ENCODE measurements around the gene CHAMP1.
A peak's percentile ranks its signal among the peaks of the same experiment; 100 is the strongest.

CHAMP1 gene

DNA sequence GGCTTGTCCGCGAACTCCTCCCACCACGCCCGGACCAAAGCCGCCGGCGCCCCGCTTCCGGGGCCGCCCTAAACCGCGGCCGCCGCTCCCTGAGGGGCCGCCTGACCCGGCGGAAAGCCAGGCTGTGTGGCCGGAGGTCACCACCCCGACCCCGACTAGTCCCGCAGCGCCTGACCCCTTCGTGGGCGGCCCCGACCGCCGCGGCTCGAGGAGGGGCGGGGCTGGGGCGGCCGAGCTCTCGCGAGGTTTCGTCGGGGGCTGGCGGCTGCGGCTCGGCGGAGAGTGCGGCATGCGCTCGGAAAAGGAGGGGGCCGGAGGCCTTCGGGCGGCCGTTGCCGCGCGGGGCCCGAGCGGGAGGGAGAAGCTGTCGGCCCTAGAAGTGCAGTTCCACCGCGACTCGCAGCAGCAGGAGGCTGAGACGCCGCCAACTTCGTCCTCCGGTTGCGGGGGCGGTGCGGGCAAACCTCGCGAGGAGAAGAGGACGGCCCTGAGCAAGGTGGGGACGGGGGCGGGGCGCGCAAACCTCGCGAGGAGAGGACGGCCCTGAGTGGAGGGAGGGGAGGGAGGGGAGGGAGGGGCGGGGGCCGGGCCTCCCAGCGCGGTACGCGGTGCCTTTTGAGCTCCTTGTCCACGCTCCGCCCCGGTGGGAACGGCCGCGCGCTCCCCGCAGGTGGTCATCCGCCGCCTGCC lies 32.8 kb upstream of the CHAMP1 start, which contains the start of gene UPF3A:
Gene UPF3A (plus strand): TSS at position 251 of the 690 bp plus-strand sequence. CDS start 39 bp downstream, at position 290.
- no peaks in the 10 kb centered on the region for H3K27me3 ChIP-seq (ENCODE audit: control insufficient read depth, insufficient read depth, low read length)
- H3K4me3 ChIP-seq (ENCODE audit: low read depth, low read length): peak within 1 kb of the TSS; percentile 91
- peak within 1 kb of the TSS; percentile 72 for H3K9ac ChIP-seq
- peak within 1 kb of the TSS; percentile 84 for H3K4me2 ChIP-seq (ENCODE audit: low read length)
- H3K4me1 ChIP-seq: peaks cover 3% of the 10 kb centered on the region
- peak within 1 kb of the TSS; percentile 96 for H3K27ac ChIP-seq
- no peaks in the 10 kb centered on the region for H3K9me3 ChIP-seq (ENCODE audit: control insufficient read depth, low read length)
- H2AFZ ChIP-seq: peak within 1 kb of the TSS; percentile 94
- TF ChIP-seq, protein P1, sequence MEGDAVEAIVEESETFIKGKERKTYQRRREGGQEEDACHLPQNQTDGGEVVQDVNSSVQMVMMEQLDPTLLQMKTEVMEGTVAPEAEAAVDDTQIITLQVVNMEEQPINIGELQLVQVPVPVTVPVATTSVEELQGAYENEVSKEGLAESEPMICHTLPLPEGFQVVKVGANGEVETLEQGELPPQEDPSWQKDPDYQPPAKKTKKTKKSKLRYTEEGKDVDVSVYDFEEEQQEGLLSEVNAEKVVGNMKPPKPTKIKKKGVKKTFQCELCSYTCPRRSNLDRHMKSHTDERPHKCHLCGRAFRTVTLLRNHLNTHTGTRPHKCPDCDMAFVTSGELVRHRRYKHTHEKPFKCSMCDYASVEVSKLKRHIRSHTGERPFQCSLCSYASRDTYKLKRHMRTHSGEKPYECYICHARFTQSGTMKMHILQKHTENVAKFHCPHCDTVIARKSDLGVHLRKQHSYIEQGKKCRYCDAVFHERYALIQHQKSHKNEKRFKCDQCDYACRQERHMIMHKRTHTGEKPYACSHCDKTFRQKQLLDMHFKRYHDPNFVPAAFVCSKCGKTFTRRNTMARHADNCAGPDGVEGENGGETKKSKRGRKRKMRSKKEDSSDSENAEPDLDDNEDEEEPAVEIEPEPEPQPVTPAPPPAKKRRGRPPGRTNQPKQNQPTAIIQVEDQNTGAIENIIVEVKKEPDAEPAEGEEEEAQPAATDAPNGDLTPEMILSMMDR (IDR thresholded peaks at IDR 0.05): no peak
- H3K79me2 ChIP-seq: no peaks in the 10 kb centered on the region
- H3K36me3 ChIP-seq (ENCODE audit: control insufficient read depth, insufficient read depth, low read length): no peaks in the 10 kb centered on the region

DNA sequence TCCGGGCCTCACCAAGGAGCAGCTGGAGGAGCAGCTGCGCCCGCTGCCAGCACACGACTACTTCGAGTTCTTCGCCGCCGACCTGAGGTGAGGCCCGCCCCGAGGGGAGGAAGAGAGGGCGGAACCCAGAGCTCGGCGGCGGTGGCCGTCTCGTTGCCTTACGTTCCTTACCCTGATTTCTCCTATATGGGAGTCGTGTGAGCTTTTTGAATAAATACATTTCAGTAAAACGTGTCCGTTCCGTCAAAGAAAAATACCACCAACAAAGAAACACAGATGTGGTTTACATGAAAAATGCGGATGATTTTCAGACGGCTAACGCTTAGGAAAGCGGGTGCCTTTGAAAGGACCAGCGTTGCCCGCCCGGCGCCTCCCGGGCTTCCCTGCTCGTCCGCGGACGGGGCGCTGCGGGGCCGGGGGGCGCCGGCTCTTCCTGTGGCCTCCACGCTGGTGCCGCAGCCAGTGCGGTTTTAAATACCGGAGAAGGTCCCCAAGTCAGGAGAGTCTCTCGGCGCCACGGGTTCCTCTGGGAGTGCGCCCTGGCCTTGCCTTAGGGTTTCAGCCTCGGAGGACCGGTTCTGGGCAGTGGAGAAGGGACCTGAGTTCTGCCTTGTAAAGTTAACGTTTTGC lies 32.1 kb upstream of the CHAMP1 start:
- peak overlapping the region; percentile 29 for H3K9ac ChIP-seq
- peak overlapping the region; percentile 67 for H3K4me3 ChIP-seq (ENCODE audit: low read depth, low read length)
- no peaks in the 10 kb centered on the region for H3K36me3 ChIP-seq (ENCODE audit: control insufficient read depth, insufficient read depth, low read length)
- H3K4me1 ChIP-seq: peaks cover 3% of the 10 kb centered on the region
- H3K9me3 ChIP-seq (ENCODE audit: control insufficient read depth, low read length): no peaks in the 10 kb centered on the region
- no peaks in the 10 kb centered on the region for H3K27me3 ChIP-seq (ENCODE audit: control insufficient read depth, insufficient read depth, low read length)
- peak overlapping the region; percentile 62 for H3K4me2 ChIP-seq (ENCODE audit: low read length)
- peak overlapping the region; percentile 86 for H2AFZ ChIP-seq
- H3K27ac ChIP-seq: peak overlapping the region; percentile 96
- no peaks in the 10 kb centered on the region for H3K79me2 ChIP-seq
- TF ChIP-seq, protein P1 (IDR thresholded peaks at IDR 0.05): no peak

DNA sequence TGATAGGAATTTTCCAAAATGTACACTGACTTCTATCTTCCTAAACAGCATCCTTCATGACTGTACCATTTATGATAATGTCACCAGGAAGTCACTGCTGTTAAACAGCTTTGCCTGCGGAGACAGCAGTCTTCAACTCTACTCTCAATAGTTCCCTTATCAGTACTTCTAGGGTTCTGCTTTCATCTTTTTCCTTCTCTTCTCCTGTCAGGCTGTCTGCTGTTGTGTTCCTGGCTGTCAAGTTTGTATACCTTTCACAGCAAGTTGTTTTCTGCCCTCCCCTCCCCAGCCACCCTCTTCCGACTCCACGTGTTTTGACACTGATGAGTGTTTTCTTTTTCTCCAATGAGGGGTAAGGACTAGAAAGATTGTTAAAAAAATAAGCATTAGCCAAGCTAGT lies 30.7 kb upstream of the CHAMP1 start:
- no peaks in the 10 kb centered on the region for H3K36me3 ChIP-seq (ENCODE audit: control insufficient read depth, insufficient read depth, low read length)
- H3K4me1 ChIP-seq: peaks cover 3% of the 10 kb centered on the region
- H3K4me2 ChIP-seq (ENCODE audit: low read length): no peak overlapping the region
- no peaks in the 10 kb centered on the region for H3K27me3 ChIP-seq (ENCODE audit: control insufficient read depth, insufficient read depth, low read length)
- no peak overlapping the region for H3K27ac ChIP-seq
- H3K4me3 ChIP-seq (ENCODE audit: low read depth, low read length): no peak overlapping the region
- H3K9ac ChIP-seq: no peak overlapping the region
- TF ChIP-seq, protein P1 (IDR thresholded peaks at IDR 0.05): no peak
- no peaks in the 10 kb centered on the region for H3K79me2 ChIP-seq
- no peaks in the 10 kb centered on the region for H3K9me3 ChIP-seq (ENCODE audit: control insufficient read depth, low read length)
- no peak overlapping the region for H2AFZ ChIP-seq

DNA sequence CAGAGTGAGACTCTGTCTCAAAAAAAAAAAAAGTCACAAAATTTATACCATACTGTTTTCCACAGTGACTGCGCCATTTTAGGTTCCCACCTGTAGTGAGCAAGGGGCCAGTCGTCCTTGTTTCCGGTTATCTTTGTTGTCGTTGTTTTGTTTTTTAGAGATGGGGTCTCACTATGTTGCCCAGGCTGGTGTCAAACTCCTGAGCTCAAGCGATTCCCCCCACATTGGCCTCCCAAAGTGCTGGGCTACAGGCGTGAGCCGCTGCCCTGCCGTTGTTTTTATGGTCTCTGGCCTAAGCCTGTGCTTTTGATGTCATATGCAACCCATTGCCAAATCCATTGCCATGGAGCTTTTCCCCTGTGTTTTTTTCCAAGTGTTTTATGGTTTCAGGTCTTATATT lies 29.6 kb upstream of the CHAMP1 start:
- Histone ChIP-seq H3K9ac (no peak overlapping the region), H3K79me2 (no peaks in the 10 kb centered on the region), H3K27ac (no peak overlapping the region), H3K4me1 (peaks cover 3% of the 10 kb centered on the region), H3K9me3 (ENCODE audit: control insufficient read depth, low read length) (no peaks in the 10 kb centered on the region), H3K27me3 (ENCODE audit: control insufficient read depth, insufficient read depth, low read length) (no peaks in the 10 kb centered on the region), H3K4me2 (ENCODE audit: low read length) (no peak overlapping the region), H3K4me3 (ENCODE audit: low read depth, low read length) (no peak overlapping the region), H2AFZ (no peak overlapping the region), H3K36me3 (ENCODE audit: control insufficient read depth, insufficient read depth, low read length) (no peaks in the 10 kb centered on the region)
- TF ChIP-seq, protein P1 (IDR thresholded peaks at IDR 0.05): no peak
